ENCODE results near the gene HBEGF. TPM values are rescaled to one million over a fixed set of nuclear protein-coding genes. Genes with fewer than 3 reads are reported as not detected.

HBEGF gene
- total RNA-seq, 1 donor from 2014 or later: 2.2 TPM

DNA sequence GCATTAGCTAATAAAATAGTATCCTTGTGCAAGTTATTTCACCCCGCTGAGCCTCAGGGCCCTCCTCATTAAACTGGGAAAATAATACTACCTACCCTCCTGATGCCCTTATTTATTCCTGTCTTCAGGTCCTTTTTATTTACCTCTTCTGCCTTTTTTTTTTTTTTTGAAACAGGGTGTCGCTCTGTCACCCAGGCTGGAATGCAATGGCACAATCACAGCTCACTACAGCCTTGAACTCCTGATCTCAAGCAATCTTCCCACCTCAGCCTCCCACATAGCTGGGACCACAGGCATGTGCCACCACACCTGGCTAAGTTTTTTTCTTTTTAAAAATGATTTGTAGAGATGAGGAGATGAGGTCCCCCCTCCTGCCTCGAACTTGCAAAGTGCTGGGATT lies 20.9 kb downstream of the HBEGF start:
- H3K4me3 Mint-ChIP-seq: no peak overlapping the region
- no peak for TF ChIP-seq CTCF (conservative IDR thresholded peaks at IDR 0.05)
- H3K9me3 Mint-ChIP-seq: peaks cover 3% of the 10 kb centered on the region
- H3K27me3 Mint-ChIP-seq (ENCODE audit: low read depth): no peaks in the 10 kb centered on the region
- no peak for DNase-seq (ENCODE audit: low read depth, low spot score)
- peaks cover 31% of the 10 kb centered on the region for H3K4me1 Mint-ChIP-seq
- no peaks in the 10 kb centered on the region for H3K36me3 Mint-ChIP-seq (ENCODE audit: low read depth)
- H3K27ac Mint-ChIP-seq (ENCODE audit: unreplicated experiment): peak overlapping the region; percentile 71

DNA sequence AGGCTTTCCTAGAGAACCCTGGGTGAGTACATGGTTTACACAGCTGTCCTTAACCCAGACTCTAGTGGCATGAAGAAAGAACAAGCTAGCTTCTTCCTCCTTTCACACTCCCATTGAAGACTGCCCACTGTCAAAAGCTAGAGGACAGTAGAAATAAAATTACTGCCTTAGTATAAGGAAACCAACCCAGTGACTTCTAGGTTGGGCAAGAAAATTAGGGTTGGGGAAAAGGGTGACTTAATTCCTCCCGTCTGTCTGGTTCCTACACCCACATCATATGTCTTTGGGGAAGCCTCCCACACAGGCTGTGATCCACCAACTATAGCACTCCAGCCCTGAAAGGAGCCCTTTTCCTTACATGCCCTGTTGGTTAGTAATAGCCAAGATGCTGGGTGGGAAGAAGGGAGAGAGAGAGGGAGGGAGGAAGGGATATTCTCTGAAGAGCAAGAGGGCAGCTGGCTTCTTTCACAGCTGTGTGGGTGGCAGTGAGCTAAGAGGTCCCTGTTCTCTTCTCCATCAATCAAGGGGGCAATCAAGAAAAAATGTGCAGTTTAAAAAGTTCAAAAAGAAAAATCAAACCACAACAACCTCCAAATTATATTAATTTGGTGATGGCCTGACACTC lies 21.7 kb downstream of the HBEGF start:
- H3K4me3 Mint-ChIP-seq: no peak overlapping the region
- H3K27me3 Mint-ChIP-seq (ENCODE audit: low read depth): no peaks in the 10 kb centered on the region
- peaks cover 3% of the 10 kb centered on the region for H3K9me3 Mint-ChIP-seq
- no peak for TF ChIP-seq CTCF (conservative IDR thresholded peaks at IDR 0.05)
- DNase-seq (ENCODE audit: low read depth, low spot score): no peak
- H3K36me3 Mint-ChIP-seq (ENCODE audit: low read depth): no peaks in the 10 kb centered on the region
- H3K4me1 Mint-ChIP-seq: peaks cover 30% of the 10 kb centered on the region
- no peak overlapping the region for H3K27ac Mint-ChIP-seq (ENCODE audit: unreplicated experiment)

GRCh38 chr5:140324041-140324600 lies 22.3 kb downstream of the HBEGF start:
- TF ChIP-seq CTCF (conservative IDR thresholded peaks at IDR 0.05): no peak
- no peaks in the 10 kb centered on the region for H3K27me3 Mint-ChIP-seq (ENCODE audit: low read depth)
- peak overlapping the region; percentile 48 for H3K27ac Mint-ChIP-seq (ENCODE audit: unreplicated experiment)
- no peak overlapping the region for H3K4me3 Mint-ChIP-seq
- peaks cover 3% of the 10 kb centered on the region for H3K9me3 Mint-ChIP-seq
- peaks cover 25% of the 10 kb centered on the region for H3K4me1 Mint-ChIP-seq
- DNase-seq (ENCODE audit: low read depth, low spot score): no peak
- no peaks in the 10 kb centered on the region for H3K36me3 Mint-ChIP-seq (ENCODE audit: low read depth)

- Mint-ChIP-seq H3K27ac (ENCODE audit: unreplicated experiment) (peak overlapping the region; percentile 57), H3K36me3 (ENCODE audit: low read depth) (no peaks in the 10 kb centered on the region), H3K27me3 (ENCODE audit: low read depth) (no peaks in the 10 kb centered on the region), H3K4me1 (peaks cover 25% of the 10 kb centered on the region), H3K4me3 (no peak overlapping the region), H3K9me3 (peaks cover 3% of the 10 kb centered on the region)
- TF ChIP-seq CTCF (conservative IDR thresholded peaks at IDR 0.05): no peak
- DNase-seq (ENCODE audit: low read depth, low spot score): no peak
Observed at GRCh38 chr5:140322751-140323731, 23.4 kb downstream of the HBEGF start.

DNA sequence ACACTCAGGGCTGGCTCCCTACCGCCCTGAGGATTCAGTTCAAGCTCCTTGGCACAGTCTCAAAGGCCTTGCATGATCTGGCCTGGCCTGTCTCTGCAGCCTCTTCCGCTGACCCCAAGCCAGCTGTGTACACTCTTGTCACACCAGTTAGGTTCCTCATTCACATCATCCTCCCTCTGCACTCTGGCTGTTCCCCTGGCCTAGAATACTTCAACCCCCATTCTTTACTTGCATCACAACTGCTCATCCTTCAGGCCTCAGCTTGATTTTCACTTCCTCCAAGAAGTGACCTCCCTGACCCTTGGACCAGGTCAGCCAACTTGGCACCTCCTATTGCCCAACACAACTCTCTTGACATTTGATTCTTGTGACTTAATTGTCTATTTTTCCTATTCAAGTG lies 24.6 kb downstream of the HBEGF start:
- no peak for TF ChIP-seq CTCF (conservative IDR thresholded peaks at IDR 0.05)
- no peaks in the 10 kb centered on the region for H3K36me3 Mint-ChIP-seq (ENCODE audit: low read depth)

More for the DNA sequence above, 24.6 kb downstream of the HBEGF start:
- H3K4me3 Mint-ChIP-seq: no peak overlapping the region
- no peaks in the 10 kb centered on the region for H3K27me3 Mint-ChIP-seq (ENCODE audit: low read depth)
- peaks cover 15% of the 10 kb centered on the region for H3K4me1 Mint-ChIP-seq
- no peak for DNase-seq (ENCODE audit: low read depth, low spot score)
- peaks cover 3% of the 10 kb centered on the region for H3K9me3 Mint-ChIP-seq
- H3K27ac Mint-ChIP-seq (ENCODE audit: unreplicated experiment): no peak overlapping the region

Data from neural crest cell (in vitro differentiated cells).